ENCODE results near the gene PPP1R37. TPM values are rescaled to one million over a fixed set of nuclear protein-coding genes. Genes with fewer than 3 reads are reported as not detected.
"Not testable (repeated sequence)": the region's sequence is repeated elsewhere in the genome, so short reads cannot be mapped to it uniquely, and the experiment has no call there.

PPP1R37 gene
- total and polyA plus RNA-seq, 4 experiments from 2014 or later: 0.31 to 26.2 (median 13.3) TPM

DNA sequence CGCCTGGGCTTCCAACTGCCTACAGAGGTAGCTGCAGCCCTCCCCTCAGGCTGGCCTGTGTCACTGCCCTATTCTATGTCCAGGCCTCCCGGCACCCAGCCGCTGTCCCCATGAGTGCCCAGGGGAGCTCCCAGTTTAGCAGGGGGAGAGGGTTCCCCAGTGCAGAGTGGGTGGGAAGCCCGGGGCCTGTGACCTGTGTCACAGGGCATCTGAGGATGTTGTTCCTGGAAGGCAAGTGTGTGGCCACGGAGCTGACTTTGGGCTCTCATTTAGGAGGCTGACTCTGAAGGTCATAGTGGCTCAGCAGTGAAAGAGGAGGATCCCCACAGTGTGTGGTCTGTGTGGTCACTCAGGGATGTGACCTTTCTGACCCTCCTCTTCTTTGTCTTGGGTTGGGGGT, 25.1 kb downstream of the PPP1R37 start:
- H3K36me3 Mint-ChIP-seq: no peaks in the 10 kb centered on the region
- peaks cover 29 to 60% (median 45%) of the 10 kb centered on the region in 4 donors for H3K4me1 Mint-ChIP-seq
- H3K27ac Mint-ChIP-seq: peak overlapping the region in 3 of 7 donors; percentile 10 to 18 (median 17)
- H3K4me3 Mint-ChIP-seq: no peak overlapping the region
- intact Hi-C loops (cut with micrococcal nuclease): no loop called here
- H3K4me1 ChIP-seq (ENCODE audit: insufficient read depth, low read length): peaks cover 39% of the 10 kb centered on the region
- H3K9me3 Mint-ChIP-seq: peaks cover 0 to 1% (median 0%) of the 10 kb centered on the region in 8 donors
- H3K27me3 ChIP-seq (ENCODE audit: insufficient read depth, low read length): no peaks in the 10 kb centered on the region
- POLR2A ChIA-PET (ENCODE audit: partially characterized antibody): no interaction called here
- H3K27me3 Mint-ChIP-seq: no peaks in the 10 kb centered on the region
- H3K36me3 ChIP-seq (ENCODE audit: insufficient read depth, low read length): no peaks in the 10 kb centered on the region
- H3K27ac ChIP-seq (ENCODE audit: low read depth, low read length): no peak overlapping the region
- CTCF ChIA-PET (ENCODE audit: partially characterized antibody): interaction anchor here (0.7 to 2.3 kb wide), 3 partner anchors 8 to 60 kb away, joined by 3 to 8 read pairs (median 3); partner anchors contain the start of genes BLOC1S3 and TRAPPC6A
- no peaks in the 10 kb centered on the region for H3K9me3 ChIP-seq (ENCODE audit: control insufficient read depth in 1 of 2, low read length in 2 of 2)
- H3K4me3 ChIP-seq (ENCODE audit: low read length in 2 of 2): no peak overlapping the region
- peak in 1 of 5 donors; percentile 16 for DNase-seq

DNA sequence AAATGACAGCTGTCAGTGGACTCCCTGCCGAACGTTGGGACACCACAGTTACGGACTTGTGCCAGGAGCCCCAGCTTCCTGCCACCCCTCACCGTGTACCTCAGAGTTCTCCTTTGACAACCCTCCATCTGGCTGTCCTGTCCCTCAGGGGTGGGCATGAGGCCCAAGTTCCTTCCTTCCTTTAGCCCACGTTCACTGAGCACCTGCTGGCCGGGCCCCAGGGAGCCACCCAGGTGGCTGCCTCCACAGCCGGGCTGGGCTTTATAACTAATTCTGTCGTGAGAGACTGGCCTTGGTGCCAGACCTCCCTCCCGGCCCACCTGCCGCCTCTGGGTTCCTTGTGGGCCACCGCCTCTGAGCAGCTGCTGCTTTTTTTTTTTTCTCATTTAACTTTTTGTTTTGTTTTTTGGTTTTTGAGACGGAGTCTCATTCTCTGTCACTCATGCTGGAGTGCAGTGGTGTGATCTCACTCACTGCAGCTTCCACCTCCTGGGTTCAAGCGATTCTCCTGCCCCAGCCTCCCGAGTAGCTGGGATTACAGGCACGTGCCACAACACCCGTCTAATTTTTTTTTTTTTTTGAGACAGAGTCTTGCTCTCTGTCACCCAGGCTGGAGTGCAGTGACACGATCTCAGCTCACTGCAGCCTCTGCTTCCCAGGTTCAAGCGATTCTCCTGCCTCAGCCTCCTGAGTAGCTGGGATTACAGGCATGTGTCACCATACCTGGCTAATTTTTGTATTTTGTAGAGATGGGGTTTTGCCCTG, 25.8 kb downstream of the PPP1R37 start:
- POLR2A ChIA-PET (ENCODE audit: partially characterized antibody); H3K27ac ChIP-seq (ENCODE audit: low read depth, low read length); H3K27me3 Mint-ChIP-seq; H3K4me3 Mint-ChIP-seq; H3K4me3 ChIP-seq (ENCODE audit: low read length in 2 of 2); H3K36me3 Mint-ChIP-seq; H3K36me3 ChIP-seq (ENCODE audit: insufficient read depth, low read length); intact Hi-C loops (cut with micrococcal nuclease); H3K9me3 Mint-ChIP-seq; H3K9me3 ChIP-seq (ENCODE audit: control insufficient read depth in 1 of 2, low read length in 2 of 2); H3K27me3 ChIP-seq (ENCODE audit: insufficient read depth, low read length); H3K27ac Mint-ChIP-seq: not testable (repeated sequence)
- H3K4me1 ChIP-seq (ENCODE audit: insufficient read depth, low read length): peaks cover 39% of the 10 kb centered on the region
- peak in 1 of 5 donors; percentile 19 for DNase-seq
- peaks cover 29 to 60% (median 46%) of the 10 kb centered on the region in 4 donors for H3K4me1 Mint-ChIP-seq
- CTCF ChIA-PET (ENCODE audit: partially characterized antibody): interaction anchor here (2.3 kb wide), 1 partner anchor 7 kb away, joined by 8 read pairs; no protein-coding TSS in a partner anchor

DNA sequence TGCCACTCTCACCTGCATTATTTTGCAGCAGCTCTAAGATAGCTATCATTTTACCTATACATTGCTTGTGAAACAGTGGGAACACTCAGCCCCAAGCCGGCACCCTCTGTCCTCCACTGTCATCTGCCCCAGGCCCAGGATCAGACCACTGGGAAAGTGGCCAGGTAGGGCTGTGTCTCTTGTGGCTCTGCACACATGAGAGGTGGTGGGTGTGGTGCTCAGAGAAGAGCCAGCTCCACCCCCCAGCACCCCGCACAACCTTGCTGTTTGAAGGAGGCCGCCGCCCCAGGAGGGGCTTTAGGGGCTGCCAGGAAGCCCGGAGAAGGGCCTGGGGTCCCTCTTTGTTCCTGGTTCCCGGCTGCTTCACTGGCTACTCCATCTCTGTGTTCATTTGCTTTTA, 26.6 kb downstream of the PPP1R37 start:
- no peak overlapping the region for H3K4me3 Mint-ChIP-seq
- Histone ChIP-seq H3K4me3 (ENCODE audit: low read length in 2 of 2) (no peak overlapping the region), H3K4me1 (ENCODE audit: insufficient read depth, low read length) (peaks cover 39% of the 10 kb centered on the region), H3K36me3 (ENCODE audit: insufficient read depth, low read length) (no peaks in the 10 kb centered on the region), H3K9me3 (ENCODE audit: control insufficient read depth in 1 of 2, low read length in 2 of 2) (no peaks in the 10 kb centered on the region), H3K27ac (ENCODE audit: low read depth, low read length) (no peak overlapping the region), H3K27me3 (ENCODE audit: insufficient read depth, low read length) (no peaks in the 10 kb centered on the region)
- POLR2A ChIA-PET (ENCODE audit: partially characterized antibody): no interaction called here
- peaks cover 0 to 1% (median 0%) of the 10 kb centered on the region in 8 donors for H3K9me3 Mint-ChIP-seq
- CTCF ChIA-PET (ENCODE audit: partially characterized antibody): interaction anchor here (0.6 kb wide), 1 partner anchor 15 kb away, joined by 4 read pairs; no protein-coding TSS in a partner anchor
- no peaks in the 10 kb centered on the region for H3K36me3 Mint-ChIP-seq
- intact Hi-C loops (cut with micrococcal nuclease): no loop called here
- DNase-seq: peak in 1 of 5 donors; percentile 9
- H3K4me1 Mint-ChIP-seq: peaks cover 27 to 64% (median 47%) of the 10 kb centered on the region in 4 donors
- peak overlapping the region in 1 of 7 donors; percentile 68 for H3K27ac Mint-ChIP-seq
- H3K27me3 Mint-ChIP-seq: no peaks in the 10 kb centered on the region

DNA sequence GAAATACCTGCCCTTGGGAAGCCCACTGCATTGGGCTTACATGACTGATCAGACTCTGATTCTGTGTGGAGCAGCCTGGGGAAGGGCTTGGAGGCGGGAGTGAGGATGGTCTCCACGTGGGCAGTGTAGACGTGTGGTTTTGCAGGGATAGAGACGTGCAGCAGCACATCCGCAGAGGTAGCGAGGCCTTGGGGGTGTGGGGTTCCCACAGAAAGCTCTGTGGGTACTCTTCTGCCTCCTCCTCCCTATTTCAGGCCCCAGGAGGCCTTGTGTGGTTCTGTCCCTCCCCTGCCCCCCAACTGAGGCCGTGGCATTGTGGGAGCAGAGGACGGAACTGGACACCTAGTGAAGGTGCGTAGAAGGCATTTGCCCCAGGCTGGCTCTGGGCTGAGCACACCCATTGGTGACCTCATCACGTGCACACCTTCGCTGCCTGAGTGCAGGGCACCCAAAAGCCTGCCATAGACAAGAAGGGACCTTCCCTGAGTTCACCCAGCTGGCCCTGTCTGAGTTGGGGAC, 28.9 kb downstream of the PPP1R37 start:
- Mint-ChIP-seq H3K9me3 (peaks cover 0 to 1% (median 0%) of the 10 kb centered on the region in 8 donors), H3K36me3 (no peaks in the 10 kb centered on the region), H3K4me1 (peaks cover 25 to 52% (median 38%) of the 10 kb centered on the region in 4 donors), H3K27me3 (no peaks in the 10 kb centered on the region), H3K27ac (peak overlapping the region in 5 of 7 donors; percentile 29 to 86 (median 63)), H3K4me3 (no peak overlapping the region)
- intact Hi-C loops (cut with micrococcal nuclease): no loop called here
- Histone ChIP-seq H3K9me3 (ENCODE audit: control insufficient read depth in 1 of 2, low read length in 2 of 2) (no peaks in the 10 kb centered on the region), H3K27me3 (ENCODE audit: insufficient read depth, low read length) (no peaks in the 10 kb centered on the region), H3K4me3 (ENCODE audit: low read length in 2 of 2) (no peak overlapping the region), H3K27ac (ENCODE audit: low read depth, low read length) (no peak overlapping the region), H3K36me3 (ENCODE audit: insufficient read depth, low read length) (no peaks in the 10 kb centered on the region), H3K4me1 (ENCODE audit: insufficient read depth, low read length) (peaks cover 36% of the 10 kb centered on the region)
- ChIA-PET CTCF (ENCODE audit: partially characterized antibody) (no interaction called here), POLR2A (ENCODE audit: partially characterized antibody) (no interaction called here)
- DNase-seq: peak in 1 of 5 donors; percentile 9

DNA sequence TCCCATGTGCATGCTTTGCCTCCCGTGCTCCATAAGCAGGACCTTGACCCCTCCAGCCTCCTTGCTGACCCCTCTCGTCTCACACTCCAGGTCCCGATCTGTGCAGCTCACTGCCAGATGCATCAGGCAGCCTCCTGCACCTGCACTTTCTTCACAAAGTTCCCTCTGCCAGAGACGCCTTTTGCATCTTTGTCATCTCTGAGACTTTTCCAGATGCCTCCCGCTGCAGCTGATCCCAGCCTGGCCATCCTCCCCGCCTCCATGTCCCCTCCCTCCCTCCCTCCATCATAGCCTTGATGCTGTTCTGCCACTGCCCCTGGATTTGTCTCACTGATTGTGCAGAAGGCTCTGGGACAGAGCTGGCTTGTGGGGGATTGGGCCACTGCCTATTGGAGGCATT, 29.9 kb downstream of the PPP1R37 start:
- Mint-ChIP-seq H3K27ac (no peak overlapping the region), H3K4me1 (peaks cover 19 to 44% (median 33%) of the 10 kb centered on the region in 4 donors), H3K27me3 (no peaks in the 10 kb centered on the region), H3K9me3 (no peaks in the 10 kb centered on the region), H3K36me3 (no peaks in the 10 kb centered on the region), H3K4me3 (no peak overlapping the region)
- Histone ChIP-seq H3K36me3 (ENCODE audit: insufficient read depth, low read length) (no peaks in the 10 kb centered on the region), H3K27ac (ENCODE audit: low read depth, low read length) (no peak overlapping the region), H3K27me3 (ENCODE audit: insufficient read depth, low read length) (no peaks in the 10 kb centered on the region), H3K4me3 (ENCODE audit: low read length in 2 of 2) (no peak overlapping the region), H3K4me1 (ENCODE audit: insufficient read depth, low read length) (peaks cover 27% of the 10 kb centered on the region), H3K9me3 (ENCODE audit: control insufficient read depth in 1 of 2, low read length in 2 of 2) (no peaks in the 10 kb centered on the region)
- CTCF ChIA-PET (ENCODE audit: partially characterized antibody): interaction anchor here (0.7 kb wide), 1 partner anchor 63 kb away, joined by 3 read pairs; no protein-coding TSS in a partner anchor
- POLR2A ChIA-PET (ENCODE audit: partially characterized antibody): no interaction called here
- DNase-seq: peak in 1 of 5 donors; percentile 19
- intact Hi-C loops (cut with micrococcal nuclease): no loop called here

DNA sequence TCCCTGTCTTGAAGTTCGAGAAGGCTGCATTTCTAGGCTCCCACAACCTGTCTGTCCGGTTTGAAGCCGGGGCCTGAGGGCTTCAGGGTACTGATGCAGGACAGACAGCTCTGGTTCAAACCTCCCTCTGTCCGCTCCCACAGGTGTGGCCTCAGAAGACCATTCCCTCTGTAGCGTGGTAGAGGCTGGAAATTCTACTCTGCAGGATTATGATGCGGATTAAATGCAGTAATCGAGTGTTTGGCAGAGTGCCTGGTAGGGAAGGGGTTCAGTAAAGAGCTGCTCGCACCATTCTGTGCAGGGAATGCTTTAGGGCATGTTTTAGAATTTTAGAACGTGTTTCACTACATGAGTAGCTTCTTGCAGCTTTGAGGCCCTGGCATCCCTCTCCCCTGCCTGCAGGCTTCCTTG, 30.5 kb downstream of the PPP1R37 start:
- Histone ChIP-seq H3K4me3 (ENCODE audit: low read length in 2 of 2) (no peak overlapping the region), H3K27me3 (ENCODE audit: insufficient read depth, low read length) (no peaks in the 10 kb centered on the region), H3K9me3 (ENCODE audit: control insufficient read depth in 1 of 2, low read length in 2 of 2) (no peaks in the 10 kb centered on the region), H3K36me3 (ENCODE audit: insufficient read depth, low read length) (no peaks in the 10 kb centered on the region), H3K27ac (ENCODE audit: low read depth, low read length) (no peak overlapping the region), H3K4me1 (ENCODE audit: insufficient read depth, low read length) (peaks cover 21% of the 10 kb centered on the region)
- peak overlapping the region in 1 of 7 donors; percentile 58 for H3K27ac Mint-ChIP-seq
- no peak overlapping the region for H3K4me3 Mint-ChIP-seq
- H3K9me3 Mint-ChIP-seq: no peaks in the 10 kb centered on the region
- H3K4me1 Mint-ChIP-seq: peaks cover 17 to 38% (median 29%) of the 10 kb centered on the region in 4 donors
- ChIA-PET CTCF (ENCODE audit: partially characterized antibody) (interaction anchor here (0.7 kb wide), 1 partner anchor 64 kb away, joined by 3 read pairs; no protein-coding TSS in a partner anchor), POLR2A (ENCODE audit: partially characterized antibody) (no interaction called here)
- DNase-seq: no peak
- no peaks in the 10 kb centered on the region for H3K27me3 Mint-ChIP-seq
- H3K36me3 Mint-ChIP-seq: no peaks in the 10 kb centered on the region
- intact Hi-C loops (cut with micrococcal nuclease): no loop called here

DNA sequence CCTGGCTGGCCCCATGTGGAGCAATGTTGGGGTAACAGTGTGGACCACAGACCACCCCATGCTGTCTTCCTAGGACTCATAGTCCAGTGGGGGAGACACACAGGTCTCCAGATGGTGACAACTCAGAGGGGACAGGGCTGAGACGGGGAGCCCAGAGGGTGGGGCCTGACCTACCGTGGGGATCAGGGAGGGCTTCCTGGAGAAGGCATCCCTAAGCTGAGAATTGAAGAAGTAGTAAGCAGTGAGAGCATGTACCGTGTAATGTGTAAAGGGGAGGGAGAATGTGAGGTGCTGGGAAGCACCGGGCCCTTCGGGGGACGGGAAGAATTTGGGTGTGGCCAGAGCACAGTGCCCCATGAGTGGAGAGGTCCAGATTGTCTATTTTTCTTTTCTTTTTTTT, 31.0 kb downstream of the PPP1R37 start:
- Mint-ChIP-seq H3K27ac (peak overlapping the region in 3 of 7 donors; percentile 58 to 67 (median 62)), H3K36me3 (no peaks in the 10 kb centered on the region), H3K27me3 (no peaks in the 10 kb centered on the region), H3K9me3 (no peaks in the 10 kb centered on the region), H3K4me1 (peaks cover 17 to 38% (median 29%) of the 10 kb centered on the region in 4 donors), H3K4me3 (no peak overlapping the region)
- peaks cover 17% of the 10 kb centered on the region for H3K4me1 ChIP-seq (ENCODE audit: insufficient read depth, low read length)
- H3K27me3 ChIP-seq (ENCODE audit: insufficient read depth, low read length): no peaks in the 10 kb centered on the region
- ChIA-PET POLR2A (ENCODE audit: partially characterized antibody) (interaction anchor here (1.3 kb wide), 1 partner anchor 21 kb away, joined by 5 read pairs; no protein-coding TSS in a partner anchor), CTCF (ENCODE audit: partially characterized antibody) (interaction anchor here (1.6 to 2.3 kb wide), 2 partner anchors 17 to 55 kb away, joined by 7 to 8 read pairs; partner anchors contain the start of genes BLOC1S3 and TRAPPC6A)
- DNase-seq: no peak
- no peaks in the 10 kb centered on the region for H3K9me3 ChIP-seq (ENCODE audit: control insufficient read depth in 1 of 2, low read length in 2 of 2)
- no peaks in the 10 kb centered on the region for H3K36me3 ChIP-seq (ENCODE audit: insufficient read depth, low read length)
- H3K4me3 ChIP-seq (ENCODE audit: low read length in 2 of 2): no peak overlapping the region
- intact Hi-C loops (cut with micrococcal nuclease): no loop called here
- no peak overlapping the region for H3K27ac ChIP-seq (ENCODE audit: low read depth, low read length)

Data from CD4-positive, alpha-beta memory T cell (primary cell).